ENCODE measurements around the gene XKR7. TPM values are rescaled to one million over a fixed set of nuclear protein-coding genes. Genes with fewer than 3 reads are reported as not detected.

The XKR7 gene
- total RNA-seq, 1 donor from 2014 or later = 0.48 TPM

- peak within 1 kb of the TSS; percentile 75 for H3K27ac ChIP-seq (ENCODE audit: low read depth, low read length)
- FAIRE-seq (no peak), DNase-seq (ENCODE audit: low read depth) (peak; percentile 79)
Observed at GRCh38 chr20:31951530-31952453, 16.2 kb upstream of the XKR7 start, which contains the start of gene PDRG1. TSS of gene PDRG1 (minus strand) at chr20:31952046. CDS start at chr20:31951961, 85 bp downstream.

GRCh38 chr20:31953556-31954148 is 14.3 kb upstream of the XKR7 start:
- no peak for DNase-seq (ENCODE audit: low read depth)
- peaks cover 11% of the 10 kb centered on the region for H3K4me1 ChIP-seq (ENCODE audit: insufficient read depth, low read length)
- peaks cover 21% of the 10 kb centered on the region for H4K20me1 ChIP-seq (ENCODE audit: insufficient read depth, low read length)
- Mint-ChIP-seq H3K9me3 (ENCODE audit: unreplicated experiment) (no peaks in the 10 kb centered on the region), H3K4me3 (ENCODE audit: unreplicated experiment) (no peak overlapping the region), H3K27me3 (ENCODE audit: low read depth, unreplicated experiment) (peaks cover 26% of the 10 kb centered on the region), H3K27ac (ENCODE audit: unreplicated experiment) (no peak overlapping the region), H3K4me1 (ENCODE audit: low read depth, unreplicated experiment) (peaks cover 6% of the 10 kb centered on the region), H3K36me3 (ENCODE audit: low read depth, unreplicated experiment) (peaks cover 3% of the 10 kb centered on the region)
- peaks cover 15% of the 10 kb centered on the region for H3K27me3 ChIP-seq (ENCODE audit: insufficient read depth, low read length)
- H3K4me2 ChIP-seq (ENCODE audit: low read length) = no peak overlapping the region
- no peak overlapping the region for H2AFZ ChIP-seq (ENCODE audit: low read depth, low read length)
- peaks cover under 1% of the 10 kb centered on the region for H3K36me3 ChIP-seq (ENCODE audit: insufficient read depth, low read length)
- no peak for FAIRE-seq
- peaks cover 28% of the 10 kb centered on the region for H3K79me2 ChIP-seq (ENCODE audit: insufficient read depth, low read length)
- TF ChIP-seq CTCF (IDR thresholded peaks at IDR 0.05; ENCODE audit: insufficient read depth, low read depth, low read length) (no peak), EZH2 (IDR thresholded peaks at IDR 0.05; ENCODE audit: insufficient read depth, low read length) (no peak)
- H3K27ac ChIP-seq (ENCODE audit: low read depth, low read length) = no peak overlapping the region
- H3K9me3 ChIP-seq (ENCODE audit: insufficient read depth, low read depth, low read length) = no peaks in the 10 kb centered on the region
- no peak overlapping the region for H3K4me3 ChIP-seq (ENCODE audit: insufficient read depth, low read depth, low read length)
- H3K9ac ChIP-seq (ENCODE audit: low read length) = no peak overlapping the region

More at GRCh38 chr20:31951530-31952453, 16.2 kb upstream of the XKR7 start, which contains the start of gene PDRG1:
- peaks cover 24% of the 10 kb centered on the region for H3K27me3 Mint-ChIP-seq (ENCODE audit: low read depth, unreplicated experiment)
- peaks cover 6% of the 10 kb centered on the region for H3K4me1 Mint-ChIP-seq (ENCODE audit: low read depth, unreplicated experiment)
- H3K36me3 Mint-ChIP-seq (ENCODE audit: low read depth, unreplicated experiment) = peaks cover 12% of the 10 kb centered on the region
- H2AFZ ChIP-seq (ENCODE audit: low read depth, low read length) = peak within 1 kb of the TSS; percentile 93
- H3K79me2 ChIP-seq (ENCODE audit: insufficient read depth, low read length) = peaks cover 32% of the 10 kb centered on the region
- H3K4me3 Mint-ChIP-seq (ENCODE audit: unreplicated experiment) = peak within 1 kb of the TSS; percentile 94
- H3K4me3 ChIP-seq (ENCODE audit: insufficient read depth, low read depth, low read length) = peak within 1 kb of the TSS; percentile 98
- peaks cover 11% of the 10 kb centered on the region for H3K4me1 ChIP-seq (ENCODE audit: insufficient read depth, low read length)
- H3K4me2 ChIP-seq (ENCODE audit: low read length) = peak within 1 kb of the TSS; percentile 98
- TF ChIP-seq CTCF (IDR thresholded peaks at IDR 0.05; ENCODE audit: insufficient read depth, low read depth, low read length) (peak; percentile 84), EZH2 (IDR thresholded peaks at IDR 0.05; ENCODE audit: insufficient read depth, low read length) (no peak)
- H3K9me3 ChIP-seq (ENCODE audit: insufficient read depth, low read depth, low read length) = no peaks in the 10 kb centered on the region
- H3K27ac Mint-ChIP-seq (ENCODE audit: unreplicated experiment) = peak within 1 kb of the TSS; percentile 91
- peak within 1 kb of the TSS; percentile 99 for H3K9ac ChIP-seq (ENCODE audit: low read length)
- H3K9me3 Mint-ChIP-seq (ENCODE audit: unreplicated experiment) = no peaks in the 10 kb centered on the region
- H3K27me3 ChIP-seq (ENCODE audit: insufficient read depth, low read length) = peaks cover 13% of the 10 kb centered on the region
- peaks cover 39% of the 10 kb centered on the region for H4K20me1 ChIP-seq (ENCODE audit: insufficient read depth, low read length)
- H3K36me3 ChIP-seq (ENCODE audit: insufficient read depth, low read length) = peaks cover 19% of the 10 kb centered on the region
